ENCODE measurements around the gene RCSD1.

- TF ChIP-seq CTCF (IDR thresholded peaks at IDR 0.05; ENCODE audit: borderline replicate concordance, extremely low read depth, low read length, poor library complexity, severe bottlenecking) (no peak), EZH2 (IDR thresholded peaks at IDR 0.05; ENCODE audit: borderline replicate concordance, low read depth, low read length, severe bottlenecking) (no peak)
Observed at GRCh38 chr1:167620002-167620401, 10.0 kb upstream of the RCSD1 start.
